ENCODE data around the gene SLBP.

DNA sequence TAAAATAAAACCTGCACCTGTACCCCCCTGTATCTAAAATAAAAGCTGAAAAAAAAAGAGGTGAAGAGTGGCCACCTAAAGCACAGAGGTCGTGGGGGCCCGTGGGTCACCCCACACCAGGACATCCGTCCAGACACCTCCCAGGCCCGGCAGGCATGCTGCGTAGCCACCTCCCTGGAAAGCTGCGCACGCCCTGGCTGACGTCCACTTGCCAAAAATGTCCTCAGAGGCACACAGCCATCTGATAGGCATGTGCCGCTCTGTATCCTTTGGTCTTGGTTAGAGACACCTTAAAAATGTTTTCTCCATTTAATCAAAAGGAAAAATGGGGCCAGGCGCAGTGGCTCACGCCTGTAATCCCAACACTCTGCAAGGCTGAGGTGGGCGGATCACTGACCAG, 45.7 kb downstream of the SLBP start:
- TF ChIP-seq, protein P1, sequence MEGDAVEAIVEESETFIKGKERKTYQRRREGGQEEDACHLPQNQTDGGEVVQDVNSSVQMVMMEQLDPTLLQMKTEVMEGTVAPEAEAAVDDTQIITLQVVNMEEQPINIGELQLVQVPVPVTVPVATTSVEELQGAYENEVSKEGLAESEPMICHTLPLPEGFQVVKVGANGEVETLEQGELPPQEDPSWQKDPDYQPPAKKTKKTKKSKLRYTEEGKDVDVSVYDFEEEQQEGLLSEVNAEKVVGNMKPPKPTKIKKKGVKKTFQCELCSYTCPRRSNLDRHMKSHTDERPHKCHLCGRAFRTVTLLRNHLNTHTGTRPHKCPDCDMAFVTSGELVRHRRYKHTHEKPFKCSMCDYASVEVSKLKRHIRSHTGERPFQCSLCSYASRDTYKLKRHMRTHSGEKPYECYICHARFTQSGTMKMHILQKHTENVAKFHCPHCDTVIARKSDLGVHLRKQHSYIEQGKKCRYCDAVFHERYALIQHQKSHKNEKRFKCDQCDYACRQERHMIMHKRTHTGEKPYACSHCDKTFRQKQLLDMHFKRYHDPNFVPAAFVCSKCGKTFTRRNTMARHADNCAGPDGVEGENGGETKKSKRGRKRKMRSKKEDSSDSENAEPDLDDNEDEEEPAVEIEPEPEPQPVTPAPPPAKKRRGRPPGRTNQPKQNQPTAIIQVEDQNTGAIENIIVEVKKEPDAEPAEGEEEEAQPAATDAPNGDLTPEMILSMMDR (IDR thresholded peaks at IDR 0.05), result no peak
- no peak for TF ChIP-seq POLR2A (IDR thresholded peaks at IDR 0.05)
